GM18505 (cell line): Measurements from ENCODE around the gene RASA1.

Source experiments
- ATAC-seq: cut with Tn5 transposase; IDR thresholded peaks from one replicate; pipeline ENCODE4 v1.9.1; 2021; ENCODE audit not compliant: unreplicated experiment
- POLR2A ChIP-seq: IDR thresholded peaks from 4 replicates; pipeline ENCODE4 v1.6.1; 2011; ENCODE audit warnings: borderline replicate concordance; ENCODE audit not compliant: insufficient read depth, insufficient read length; ENCODE audit errors: extremely low read depth

Gene RASA1

GRCh38 chr5:87412630-87413342 is 145.1 kb downstream of the RASA1 start, which contains the start of gene CCNH:
Gene CCNH (minus strand): TSS chr5:87412930. CDS start chr5:87412794, 136 bp downstream.
- ATAC-seq, result peak; percentile 99
- TF ChIP-seq POLR2A, result peak; percentile 96

GRCh38 chr5:87413343-87413645 is 145.6 kb downstream of the RASA1 start:
- TF ChIP-seq POLR2A, result no peak
- ATAC-seq, result no peak

GRCh38 chr5:87418506-87418905 is 150.8 kb downstream of the RASA1 start:
- no peak for ATAC-seq
- no peak for TF ChIP-seq POLR2A

GRCh38 chr5:87421307-87421706 is 153.6 kb downstream of the RASA1 start:
- TF ChIP-seq POLR2A, result no peak
- no peak for ATAC-seq

- ATAC-seq, result no peak
- TF ChIP-seq POLR2A, result no peak
Measured at GRCh38 chr5:87423755-87424154, 156.1 kb downstream of the RASA1 start.

GRCh38 chr5:87430863-87431457 is 163.3 kb downstream of the RASA1 start:
- no peak for ATAC-seq
- no peak for TF ChIP-seq POLR2A

GRCh38 chr5:87432460-87432859 is 164.8 kb downstream of the RASA1 start:
- ATAC-seq, result no peak

GRCh38 chr5:87433945-87434344 is 166.3 kb downstream of the RASA1 start:
- ATAC-seq, result no peak
- TF ChIP-seq POLR2A, result no peak

More at GRCh38 chr5:87432460-87432859, 164.8 kb downstream of the RASA1 start:
- TF ChIP-seq POLR2A, result no peak

GRCh38 chr5:87434461-87434860 is 166.8 kb downstream of the RASA1 start:
- no peak for ATAC-seq
- no peak for TF ChIP-seq POLR2A

- ATAC-seq, result no peak
- TF ChIP-seq POLR2A, result no peak
Measured at GRCh38 chr5:87435144-87435694, 167.5 kb downstream of the RASA1 start.

GRCh38 chr5:87437724-87438123 is 170.0 kb downstream of the RASA1 start:
- no peak for ATAC-seq
- no peak for TF ChIP-seq POLR2A

- TF ChIP-seq POLR2A, result no peak
- ATAC-seq, result no peak
Measured at GRCh38 chr5:87438231-87438630, 170.5 kb downstream of the RASA1 start.
